ENCODE results near the gene ASCC3. TPM values are rescaled to one million over a fixed set of nuclear protein-coding genes. Genes with fewer than 3 reads are reported as not detected.

Gene ASCC3
- total and polyA plus RNA-seq, 2 donors (not counting 1 experiment from before 2014, with no cell fraction given) = 9.0 to 42.3 TPM

DNA sequence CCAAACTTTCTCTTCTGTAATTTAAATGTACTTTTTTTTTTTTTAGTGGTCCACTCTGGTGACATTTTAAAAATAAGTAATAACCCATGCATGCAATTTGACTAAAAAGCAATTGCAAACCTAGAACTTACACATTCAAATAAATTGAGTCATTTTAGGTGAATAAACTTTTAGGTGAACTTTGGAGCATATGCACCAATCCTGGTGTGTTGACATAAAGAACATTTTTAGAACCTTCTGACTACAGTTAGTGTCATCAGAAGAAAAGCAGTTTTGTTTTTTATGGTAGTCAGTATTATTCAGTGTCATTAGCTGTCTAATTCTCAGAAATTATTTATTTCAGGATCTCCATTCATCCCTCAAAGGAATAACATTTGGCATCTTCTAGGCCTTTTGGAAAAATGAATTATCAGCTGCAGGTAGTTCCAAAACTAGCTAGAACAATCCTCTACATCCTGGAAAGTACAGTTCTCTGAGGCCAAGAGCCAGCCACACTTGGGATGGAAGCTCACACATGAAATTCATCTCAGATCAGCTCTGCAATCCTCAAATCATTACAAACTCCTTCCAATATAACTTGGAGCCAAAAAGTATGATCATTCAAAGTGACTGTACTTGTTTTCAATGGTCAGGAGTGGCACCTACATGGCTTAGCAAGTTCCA is 378.0 kb downstream of the ASCC3 start:
- H3K27me3 ChIP-seq (replicated peaks in 1 of 4; ENCODE audit: control extremely low read depth in 1 of 4, control insufficient read depth in 3 of 4, insufficient read depth in 4 of 4, low read length in 3 of 4) = no peaks in the 10 kb centered on the region
- no peak overlapping the region for H3K4me3 ChIP-seq (ENCODE audit: control extremely low read depth in 1 of 5, extremely low read depth in 1 of 5, insufficient read depth in 1 of 5, low read depth in 2 of 5, low read length in 4 of 5)
- H3K4me1 ChIP-seq (ENCODE audit: control insufficient read depth in 2 of 2, insufficient read depth in 2 of 2, low read length in 2 of 2) = no peaks in the 10 kb centered on the region
- H3K79me2 ChIP-seq (ENCODE audit: control insufficient read depth, insufficient read depth, low read length) = no peaks in the 10 kb centered on the region
- H3K27me3 Mint-ChIP-seq = peaks cover 7% of the 10 kb centered on the region
- TF ChIP-seq, protein P1, sequence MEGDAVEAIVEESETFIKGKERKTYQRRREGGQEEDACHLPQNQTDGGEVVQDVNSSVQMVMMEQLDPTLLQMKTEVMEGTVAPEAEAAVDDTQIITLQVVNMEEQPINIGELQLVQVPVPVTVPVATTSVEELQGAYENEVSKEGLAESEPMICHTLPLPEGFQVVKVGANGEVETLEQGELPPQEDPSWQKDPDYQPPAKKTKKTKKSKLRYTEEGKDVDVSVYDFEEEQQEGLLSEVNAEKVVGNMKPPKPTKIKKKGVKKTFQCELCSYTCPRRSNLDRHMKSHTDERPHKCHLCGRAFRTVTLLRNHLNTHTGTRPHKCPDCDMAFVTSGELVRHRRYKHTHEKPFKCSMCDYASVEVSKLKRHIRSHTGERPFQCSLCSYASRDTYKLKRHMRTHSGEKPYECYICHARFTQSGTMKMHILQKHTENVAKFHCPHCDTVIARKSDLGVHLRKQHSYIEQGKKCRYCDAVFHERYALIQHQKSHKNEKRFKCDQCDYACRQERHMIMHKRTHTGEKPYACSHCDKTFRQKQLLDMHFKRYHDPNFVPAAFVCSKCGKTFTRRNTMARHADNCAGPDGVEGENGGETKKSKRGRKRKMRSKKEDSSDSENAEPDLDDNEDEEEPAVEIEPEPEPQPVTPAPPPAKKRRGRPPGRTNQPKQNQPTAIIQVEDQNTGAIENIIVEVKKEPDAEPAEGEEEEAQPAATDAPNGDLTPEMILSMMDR (IDR thresholded peaks at IDR 0.05) = no peak
- TF ChIP-seq EZH2 (IDR thresholded peaks at IDR 0.05; ENCODE audit: borderline replicate concordance, insufficient read depth, low read depth, low read length, poor library complexity, severe bottlenecking) = no peak
- ATAC-seq (ENCODE audit: low read depth) (no peak), DNase-seq (no peak)
- H2AFZ ChIP-seq (ENCODE audit: insufficient read depth, low read depth, low read length, poor library complexity, severe bottlenecking) = no peak overlapping the region
- ChIA-PET POLR2A (no interaction called here), CTCF (no interaction called here)
- no peaks in the 10 kb centered on the region for H3K36me3 ChIP-seq (replicated peaks in 1 of 2; ENCODE audit: control extremely low read depth in 1 of 2, control insufficient read depth in 1 of 2, extremely low read depth in 1 of 2, insufficient read depth in 2 of 2, low read length in 1 of 2)
- H3K9me3 Mint-ChIP-seq (ENCODE audit: insufficient read depth) = peaks cover 4% of the 10 kb centered on the region
- H3K9ac ChIP-seq (ENCODE audit: low read length) = no peak overlapping the region
- H4K20me1 ChIP-seq (ENCODE audit: control insufficient read depth, insufficient read depth, low read length, poor library complexity, severe bottlenecking) = no peaks in the 10 kb centered on the region
- H3K27ac Mint-ChIP-seq = no peak overlapping the region
- no peaks in the 10 kb centered on the region for H3K4me1 Mint-ChIP-seq
- no peak overlapping the region for H3K4me2 ChIP-seq (replicated peaks; ENCODE audit: low read depth, low read length, poor library complexity, severe bottlenecking)
- H3K9me3 ChIP-seq (ENCODE audit: control extremely low read depth in 1 of 3, control insufficient read depth in 2 of 3, insufficient read depth in 1 of 3, low read length in 2 of 3) = no peaks in the 10 kb centered on the region
- no peak overlapping the region for H3K27ac ChIP-seq (ENCODE audit: low read length in 2 of 2)
- H3K4me3 Mint-ChIP-seq = no peak overlapping the region
- intact Hi-C loops (cut with micrococcal nuclease) = no loop called here

DNA sequence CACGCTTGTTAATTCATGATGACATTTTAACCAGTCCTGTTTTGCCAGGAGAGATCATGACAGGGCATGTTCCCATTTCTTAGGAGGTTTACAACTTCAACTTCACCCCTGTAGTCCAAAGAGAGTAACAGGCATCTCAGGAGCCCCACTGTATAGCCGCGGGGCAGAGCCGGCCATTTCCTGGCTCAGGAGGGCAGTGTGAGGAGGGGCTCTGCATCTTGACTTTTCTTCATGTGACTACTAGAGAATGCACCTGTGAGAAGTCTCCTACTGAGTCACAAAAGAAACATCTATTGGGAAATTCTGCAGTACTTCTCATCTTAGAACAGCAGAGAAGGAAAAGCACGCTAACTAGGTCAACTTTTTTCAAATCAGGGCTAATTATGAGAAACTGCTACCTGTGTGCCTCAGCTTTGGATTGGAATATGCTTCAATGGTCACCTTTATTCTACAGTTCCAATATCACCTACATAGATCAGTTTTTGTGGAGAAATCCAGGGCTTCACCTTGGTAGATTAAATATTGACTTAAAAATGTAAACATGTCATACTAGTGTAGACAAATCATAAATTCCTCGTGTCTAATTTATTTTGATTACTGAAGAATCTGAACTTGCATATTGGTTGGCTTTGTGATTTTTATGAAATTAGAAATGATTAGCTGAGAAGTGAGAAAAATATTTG is 387.8 kb downstream of the ASCC3 start:
- peaks cover 0 to 3% (median 0%) of the 10 kb centered on the region in 3 donors for H3K9me3 ChIP-seq (ENCODE audit: control extremely low read depth in 1 of 3, control insufficient read depth in 2 of 3, insufficient read depth in 1 of 3, low read length in 2 of 3)
- H4K20me1 ChIP-seq (ENCODE audit: control insufficient read depth, insufficient read depth, low read length, poor library complexity, severe bottlenecking) = no peaks in the 10 kb centered on the region
- no peak overlapping the region for H3K4me2 ChIP-seq (replicated peaks; ENCODE audit: low read depth, low read length, poor library complexity, severe bottlenecking)
- intact Hi-C loops (cut with micrococcal nuclease) = no loop called here
- ATAC-seq (ENCODE audit: low read depth) = no peak
- no peak for TF ChIP-seq EZH2 (IDR thresholded peaks at IDR 0.05; ENCODE audit: borderline replicate concordance, insufficient read depth, low read depth, low read length, poor library complexity, severe bottlenecking)
- TF ChIP-seq, protein P1 (IDR thresholded peaks at IDR 0.05) = no peak
- DNase-seq = no peak
- H3K9me3 Mint-ChIP-seq (ENCODE audit: insufficient read depth) = peaks cover 3% of the 10 kb centered on the region
- peaks cover 37% of the 10 kb centered on the region for H3K27me3 Mint-ChIP-seq
- WGBS (ENCODE audit: insufficient coverage) = 56% methylated on average over 5 of the region's 6 CpGs
- no peaks in the 10 kb centered on the region for H3K79me2 ChIP-seq (ENCODE audit: control insufficient read depth, insufficient read depth, low read length)
- no peaks in the 10 kb centered on the region for H3K4me1 ChIP-seq (ENCODE audit: control insufficient read depth in 2 of 2, insufficient read depth in 2 of 2, low read length in 2 of 2)
- no peaks in the 10 kb centered on the region for H3K36me3 ChIP-seq (replicated peaks in 1 of 2; ENCODE audit: control extremely low read depth in 1 of 2, control insufficient read depth in 1 of 2, extremely low read depth in 1 of 2, insufficient read depth in 2 of 2, low read length in 1 of 2)
- H3K4me1 Mint-ChIP-seq = no peaks in the 10 kb centered on the region
- ChIA-PET CTCF (no interaction called here), POLR2A (no interaction called here)
- no peak overlapping the region for H3K27ac Mint-ChIP-seq
- no peak overlapping the region for H2AFZ ChIP-seq (ENCODE audit: insufficient read depth, low read depth, low read length, poor library complexity, severe bottlenecking)
- no peak overlapping the region for H3K9ac ChIP-seq (ENCODE audit: low read length)
- no peak overlapping the region for H3K27ac ChIP-seq (ENCODE audit: low read length in 2 of 2)
- H3K4me3 Mint-ChIP-seq = no peak overlapping the region
- H3K27me3 ChIP-seq (replicated peaks in 1 of 4; ENCODE audit: control extremely low read depth in 1 of 4, control insufficient read depth in 3 of 4, insufficient read depth in 4 of 4, low read length in 3 of 4) = no peaks in the 10 kb centered on the region
- no peak overlapping the region for H3K4me3 ChIP-seq (ENCODE audit: control extremely low read depth in 1 of 5, extremely low read depth in 1 of 5, insufficient read depth in 1 of 5, low read depth in 2 of 5, low read length in 4 of 5)
